ENCODE results near the gene SLC4A9. TPM values are rescaled to one million over a fixed set of nuclear protein-coding genes. Genes with fewer than 3 reads are reported as not detected.

The SLC4A9 gene
- total RNA-seq, 1 donor from 2014 or later, result 0.06 TPM

Other genes with a start within 250 kb of the SLC4A9 start
- gene PURA, start 246.1 kb upstream of the SLC4A9 start, total RNA-seq, result 7.0 and 11.7 TPM in 2 replicates
- gene IGIP, start 234.3 kb upstream of the SLC4A9 start, total RNA-seq, result 3.0 and 3.7 TPM in 2 replicates
- 61.0 and 86.3 TPM in 2 replicates for gene CYSTM1, start 185.0 kb upstream of the SLC4A9 start, total RNA-seq
- 117 and 166 TPM in 2 replicates for gene PFDN1, start 57.1 kb upstream of the SLC4A9 start, total RNA-seq
- gene HBEGF, start 13.6 kb upstream of the SLC4A9 start, total RNA-seq, result 59.6 and 86.3 TPM in 2 replicates
- 42.1 and 59.7 TPM in 2 replicates for gene ANKHD1, start 41.6 kb downstream of the SLC4A9 start, total RNA-seq
- 1.3 and 3.0 TPM in 2 replicates for gene EIF4EBP3, start 187.5 kb downstream of the SLC4A9 start, total RNA-seq
- 24.3 and 38.4 TPM in 2 replicates for gene SRA1, start 197.3 kb downstream of the SLC4A9 start, total RNA-seq
- 10.4 and 16.5 TPM in 2 replicates for gene APBB3, start 204.4 kb downstream of the SLC4A9 start, total RNA-seq
- gene SLC35A4, start 204.6 kb downstream of the SLC4A9 start, total RNA-seq, result 42.1 and 47.1 TPM in 2 replicates

Measured in glomerular endothelial cell (primary cell).